GM21360 (cell line): ENCODE results near the gene ACOX3.
"Not testable (repeated sequence)": the region's sequence is repeated elsewhere in the genome, so short reads cannot be mapped to it uniquely, and the experiment has no call there.

Experiments
- ATAC-seq: cut with Tn5 transposase; IDR thresholded peaks from one replicate; pipeline ENCODE4 v1.9.1; 2021; ENCODE audit warnings: mild to moderate bottlenecking, moderate library complexity; ENCODE audit not compliant: unreplicated experiment

The ACOX3 gene

GRCh38 chr4:8359193-8359592, 81.3 kb downstream of the ACOX3 start:
- ATAC-seq = no peak

- no peak for ATAC-seq
These were observed 83.7 kb downstream of the ACOX3 start for GRCh38 chr4:8356856-8357255.

- no peak for ATAC-seq
These were observed 84.5 kb downstream of the ACOX3 start for GRCh38 chr4:8355864-8356565.

- no peak for ATAC-seq
These were observed 85.2 kb downstream of the ACOX3 start for GRCh38 chr4:8355306-8355705.

- no peak for ATAC-seq
These were observed 86.5 kb downstream of the ACOX3 start for GRCh38 chr4:8353912-8354453.

- ATAC-seq = no peak
These were observed 87.3 kb downstream of the ACOX3 start for GRCh38 chr4:8353158-8353669.

GRCh38 chr4:8352368-8353157, 88.0 kb downstream of the ACOX3 start:
- no peak for ATAC-seq

GRCh38 chr4:8351931-8352367, 88.6 kb downstream of the ACOX3 start:
- no peak for ATAC-seq

GRCh38 chr4:8350841-8351461, 89.6 kb downstream of the ACOX3 start:
- no peak for ATAC-seq

- ATAC-seq = no peak
These were observed 90.2 kb downstream of the ACOX3 start for GRCh38 chr4:8350352-8350751.

- no peak for ATAC-seq
These were observed 90.8 kb downstream of the ACOX3 start for GRCh38 chr4:8349664-8350236.

GRCh38 chr4:8349236-8349635, 91.3 kb downstream of the ACOX3 start:
- ATAC-seq = not testable (repeated sequence)

- no peak for ATAC-seq
These were observed 92.5 kb downstream of the ACOX3 start for GRCh38 chr4:8348071-8348470.

GRCh38 chr4:8347660-8348059, 92.9 kb downstream of the ACOX3 start:
- ATAC-seq = no peak

GRCh38 chr4:8346838-8347605, 93.5 kb downstream of the ACOX3 start:
- no peak for ATAC-seq

- ATAC-seq = no peak
These were observed 94.3 kb downstream of the ACOX3 start for GRCh38 chr4:8345946-8346814.

- no peak for ATAC-seq
These were observed 95.2 kb downstream of the ACOX3 start for GRCh38 chr4:8345053-8345945.

GRCh38 chr4:8344377-8344776, 96.1 kb downstream of the ACOX3 start:
- no peak for ATAC-seq
